ENCODE results near the gene PIK3R5. TPM values are rescaled to one million over a fixed set of nuclear protein-coding genes. Genes with fewer than 3 reads are reported as not detected.

Gene PIK3R5
- total and polyA plus RNA-seq, 2 donors (not counting 1 experiment from before 2014, with no cell fraction given) = 63.1 to 70.0 TPM

DNA sequence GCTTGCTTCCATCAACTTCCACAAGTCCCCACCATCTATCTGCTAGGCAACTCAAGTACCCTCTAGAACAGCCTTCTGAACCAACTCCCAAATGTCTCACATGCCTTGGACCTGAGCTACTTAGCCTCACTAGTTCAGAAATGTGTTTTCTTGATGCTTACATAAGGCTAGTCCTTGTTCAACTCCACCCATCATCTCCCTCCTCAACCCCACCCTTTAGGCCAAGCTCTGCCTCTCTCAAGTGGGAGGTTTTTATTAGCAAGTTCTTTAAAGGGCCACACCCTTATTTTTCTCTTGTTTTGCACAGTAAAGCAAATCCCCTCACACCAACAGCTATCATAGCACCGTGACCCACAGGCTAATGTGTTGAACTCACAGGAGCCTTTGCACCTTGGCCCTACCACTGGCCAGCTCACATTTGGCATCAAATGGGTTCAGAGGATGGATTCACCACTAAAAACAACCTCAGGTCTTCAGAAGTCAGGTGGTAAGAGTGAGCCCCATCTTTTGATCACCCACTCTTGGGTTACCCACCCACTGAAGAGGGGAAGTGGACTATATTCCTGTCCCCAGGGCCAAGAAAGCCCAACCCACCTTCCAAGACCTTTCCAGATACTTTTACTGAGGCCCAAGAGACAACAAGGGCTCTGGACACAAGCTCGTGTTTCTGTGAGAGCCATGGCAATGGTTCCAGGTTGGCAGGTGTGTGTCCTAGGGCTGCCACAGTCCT is 12.2 kb downstream of the PIK3R5 start:
- no peak for TF ChIP-seq EZH2 (IDR thresholded peaks at IDR 0.05; ENCODE audit: borderline replicate concordance, insufficient read depth, low read depth, low read length, poor library complexity, severe bottlenecking)
- TF ChIP-seq, protein P1, sequence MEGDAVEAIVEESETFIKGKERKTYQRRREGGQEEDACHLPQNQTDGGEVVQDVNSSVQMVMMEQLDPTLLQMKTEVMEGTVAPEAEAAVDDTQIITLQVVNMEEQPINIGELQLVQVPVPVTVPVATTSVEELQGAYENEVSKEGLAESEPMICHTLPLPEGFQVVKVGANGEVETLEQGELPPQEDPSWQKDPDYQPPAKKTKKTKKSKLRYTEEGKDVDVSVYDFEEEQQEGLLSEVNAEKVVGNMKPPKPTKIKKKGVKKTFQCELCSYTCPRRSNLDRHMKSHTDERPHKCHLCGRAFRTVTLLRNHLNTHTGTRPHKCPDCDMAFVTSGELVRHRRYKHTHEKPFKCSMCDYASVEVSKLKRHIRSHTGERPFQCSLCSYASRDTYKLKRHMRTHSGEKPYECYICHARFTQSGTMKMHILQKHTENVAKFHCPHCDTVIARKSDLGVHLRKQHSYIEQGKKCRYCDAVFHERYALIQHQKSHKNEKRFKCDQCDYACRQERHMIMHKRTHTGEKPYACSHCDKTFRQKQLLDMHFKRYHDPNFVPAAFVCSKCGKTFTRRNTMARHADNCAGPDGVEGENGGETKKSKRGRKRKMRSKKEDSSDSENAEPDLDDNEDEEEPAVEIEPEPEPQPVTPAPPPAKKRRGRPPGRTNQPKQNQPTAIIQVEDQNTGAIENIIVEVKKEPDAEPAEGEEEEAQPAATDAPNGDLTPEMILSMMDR (IDR thresholded peaks at IDR 0.05) = no peak
- Mint-ChIP-seq H3K27me3 (no peaks in the 10 kb centered on the region), H3K4me1 (peaks cover 86% of the 10 kb centered on the region), H3K27ac (peak overlapping the region; percentile 90), H3K4me3 (peak overlapping the region; percentile 76), H3K9me3 (ENCODE audit: insufficient read depth) (peaks cover 3% of the 10 kb centered on the region)
- H3K79me2 ChIP-seq (ENCODE audit: control insufficient read depth, insufficient read depth, low read length) = peaks cover 100% of the 10 kb centered on the region
- peak overlapping the region; percentile 76 to 84 for H3K27ac ChIP-seq (ENCODE audit: low read length in 2 of 2)
- H3K9ac ChIP-seq (ENCODE audit: low read length) = peak overlapping the region; percentile 34
- peak; percentile 39 for ATAC-seq (ENCODE audit: low read depth)
- ChIA-PET CTCF (interaction anchor here (0.8 to 3.3 kb wide), 8 partner anchors 8 to 570 kb away, joined by 3 to 23 read pairs (median 9); partner anchors contain the start of gene PIK3R5), POLR2A (interaction anchor here (0.7 to 2.5 kb wide), 2 partner anchors 11 to 12 kb away, joined by 3 to 22 read pairs; partner anchors contain the start of gene PIK3R5)
- peaks cover 14% of the 10 kb centered on the region for H4K20me1 ChIP-seq (ENCODE audit: control insufficient read depth, insufficient read depth, low read length, poor library complexity, severe bottlenecking)
- intact Hi-C loops (cut with micrococcal nuclease) = no loop called here
- peaks cover 0 to 3% (median 0%) of the 10 kb centered on the region in 3 donors for H3K9me3 ChIP-seq (ENCODE audit: control extremely low read depth in 1 of 3, control insufficient read depth in 2 of 3, insufficient read depth in 1 of 3, low read length in 2 of 3)
- H3K4me1 ChIP-seq (ENCODE audit: control insufficient read depth in 2 of 2, insufficient read depth in 2 of 2, low read length in 2 of 2) = peaks cover 62 to 77% of the 10 kb centered on the region in 2 donors
- peaks cover 0 to 8% of the 10 kb centered on the region in 2 experiments for H3K36me3 ChIP-seq (replicated peaks in 1 of 2; ENCODE audit: control extremely low read depth in 1 of 2, control insufficient read depth in 1 of 2, extremely low read depth in 1 of 2, insufficient read depth in 2 of 2, low read length in 1 of 2)
- no peaks in the 10 kb centered on the region for H3K27me3 ChIP-seq (replicated peaks in 1 of 4; ENCODE audit: control extremely low read depth in 1 of 4, control insufficient read depth in 3 of 4, insufficient read depth in 4 of 4, low read length in 3 of 4)
- DNase-seq = peak; percentile 48
- H3K4me2 ChIP-seq (replicated peaks; ENCODE audit: low read depth, low read length, poor library complexity, severe bottlenecking) = peak overlapping the region; percentile 66
- WGBS (ENCODE audit: insufficient coverage) = 100% methylated on average over 1 of the region's 2 CpGs
- H3K4me3 ChIP-seq (ENCODE audit: control extremely low read depth in 1 of 5, extremely low read depth in 1 of 5, insufficient read depth in 1 of 5, low read depth in 2 of 5, low read length in 4 of 5) = peak overlapping the region in 3 of 5 experiments; percentile 10 to 31 (median 22)
- no peak overlapping the region for H2AFZ ChIP-seq (ENCODE audit: insufficient read depth, low read depth, low read length, poor library complexity, severe bottlenecking)

GRCh38 chr17:8952191-8952590 is 13.3 kb downstream of the PIK3R5 start:
- no peak overlapping the region for H2AFZ ChIP-seq (ENCODE audit: insufficient read depth, low read depth, low read length, poor library complexity, severe bottlenecking)
- no peak overlapping the region for H3K27ac ChIP-seq (ENCODE audit: low read length in 2 of 2)
- Mint-ChIP-seq H3K4me3 (peak overlapping the region; percentile 32), H3K4me1 (peaks cover 86% of the 10 kb centered on the region), H3K27ac (peak overlapping the region; percentile 65), H3K27me3 (no peaks in the 10 kb centered on the region), H3K9me3 (ENCODE audit: insufficient read depth) (peaks cover 3% of the 10 kb centered on the region)
- H3K36me3 ChIP-seq (replicated peaks in 1 of 2; ENCODE audit: control extremely low read depth in 1 of 2, control insufficient read depth in 1 of 2, extremely low read depth in 1 of 2, insufficient read depth in 2 of 2, low read length in 1 of 2) = peaks cover 0 to 6% of the 10 kb centered on the region in 2 experiments
- no peak for ATAC-seq (ENCODE audit: low read depth)
- no peak overlapping the region for H3K4me2 ChIP-seq (replicated peaks; ENCODE audit: low read depth, low read length, poor library complexity, severe bottlenecking)
- no peaks in the 10 kb centered on the region for H3K27me3 ChIP-seq (replicated peaks in 1 of 4; ENCODE audit: control extremely low read depth in 1 of 4, control insufficient read depth in 3 of 4, insufficient read depth in 4 of 4, low read length in 3 of 4)
- H3K4me1 ChIP-seq (ENCODE audit: control insufficient read depth in 2 of 2, insufficient read depth in 2 of 2, low read length in 2 of 2) = peaks cover 63 to 76% of the 10 kb centered on the region in 2 donors
- ChIA-PET POLR2A (interaction anchor here (0.6 to 2.5 kb wide), 2 partner anchors 13 to 37 kb away, joined by 4 to 22 read pairs; partner anchors contain the start of gene PIK3R5), CTCF (interaction anchor here (2.5 to 3.3 kb wide), 3 partner anchors 11 to 57 kb away, joined by 11 to 19 read pairs (median 14); no protein-coding TSS in a partner anchor)
- intact Hi-C loops (cut with micrococcal nuclease) = no loop called here
- no peak overlapping the region for H3K4me3 ChIP-seq (ENCODE audit: control extremely low read depth in 1 of 5, extremely low read depth in 1 of 5, insufficient read depth in 1 of 5, low read depth in 2 of 5, low read length in 4 of 5)
- H3K79me2 ChIP-seq (ENCODE audit: control insufficient read depth, insufficient read depth, low read length) = peaks cover 97% of the 10 kb centered on the region
- WGBS (ENCODE audit: insufficient coverage) = no CpG with 5 or more reads among the region's 1 CpG
- peaks cover 19% of the 10 kb centered on the region for H4K20me1 ChIP-seq (ENCODE audit: control insufficient read depth, insufficient read depth, low read length, poor library complexity, severe bottlenecking)
- TF ChIP-seq EZH2 (IDR thresholded peaks at IDR 0.05; ENCODE audit: borderline replicate concordance, insufficient read depth, low read depth, low read length, poor library complexity, severe bottlenecking) = no peak
- TF ChIP-seq, protein P1 (IDR thresholded peaks at IDR 0.05) = no peak
- no peak overlapping the region for H3K9ac ChIP-seq (ENCODE audit: low read length)
- no peak for DNase-seq
- H3K9me3 ChIP-seq (ENCODE audit: control extremely low read depth in 1 of 3, control insufficient read depth in 2 of 3, insufficient read depth in 1 of 3, low read length in 2 of 3) = peaks cover 0 to 3% (median 0%) of the 10 kb centered on the region in 3 donors

Measured in B cell (primary cell).